ENCODE measurements around the gene TMUB1.

The TMUB1 gene

GRCh38 chr7:151082141-151083070 is 887 bp downstream of the TMUB1 start:
- no peak for DNase-seq (ENCODE audit: low read depth)

- DNase-seq (ENCODE audit: low read depth): no peak
Observed at GRCh38 chr7:151081170-151082101, 1.9 kb downstream of the TMUB1 start.

- DNase-seq (ENCODE audit: low read depth): peak; percentile 80
Observed at GRCh38 chr7:151080522-151081169, 2.6 kb downstream of the TMUB1 start, which contains the start of gene FASTK. TSS of gene FASTK (minus strand) at chr7:151080809. CDS start at chr7:151080766, 43 bp downstream.

DNA sequence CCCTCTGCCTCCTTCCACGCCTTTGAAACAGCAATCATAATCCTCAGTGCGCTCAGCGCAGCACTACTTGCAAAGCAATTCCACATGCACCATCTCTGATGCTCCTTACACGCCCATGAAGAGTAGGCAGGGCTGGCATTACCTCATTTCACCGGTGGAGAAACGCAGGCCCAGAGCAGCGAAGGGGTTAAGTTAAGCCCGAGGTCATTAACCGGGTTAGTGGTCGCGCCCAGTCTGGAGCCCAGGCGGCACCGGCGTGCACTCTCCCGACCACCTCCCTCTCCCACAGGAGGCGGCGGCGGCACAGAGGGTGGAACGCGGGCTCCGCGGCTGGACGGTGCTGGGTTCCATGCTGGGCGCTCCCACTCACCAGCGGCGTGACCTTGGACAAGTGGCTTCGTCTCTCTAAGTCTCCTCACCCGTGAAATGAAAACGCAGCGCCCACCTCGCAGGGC is 3.2 kb downstream of the TMUB1 start:
- no peak for DNase-seq (ENCODE audit: low read depth)

GRCh38 chr7:151079199-151079910 is 3.9 kb downstream of the TMUB1 start:
- no peak for DNase-seq (ENCODE audit: low read depth)

DNA sequence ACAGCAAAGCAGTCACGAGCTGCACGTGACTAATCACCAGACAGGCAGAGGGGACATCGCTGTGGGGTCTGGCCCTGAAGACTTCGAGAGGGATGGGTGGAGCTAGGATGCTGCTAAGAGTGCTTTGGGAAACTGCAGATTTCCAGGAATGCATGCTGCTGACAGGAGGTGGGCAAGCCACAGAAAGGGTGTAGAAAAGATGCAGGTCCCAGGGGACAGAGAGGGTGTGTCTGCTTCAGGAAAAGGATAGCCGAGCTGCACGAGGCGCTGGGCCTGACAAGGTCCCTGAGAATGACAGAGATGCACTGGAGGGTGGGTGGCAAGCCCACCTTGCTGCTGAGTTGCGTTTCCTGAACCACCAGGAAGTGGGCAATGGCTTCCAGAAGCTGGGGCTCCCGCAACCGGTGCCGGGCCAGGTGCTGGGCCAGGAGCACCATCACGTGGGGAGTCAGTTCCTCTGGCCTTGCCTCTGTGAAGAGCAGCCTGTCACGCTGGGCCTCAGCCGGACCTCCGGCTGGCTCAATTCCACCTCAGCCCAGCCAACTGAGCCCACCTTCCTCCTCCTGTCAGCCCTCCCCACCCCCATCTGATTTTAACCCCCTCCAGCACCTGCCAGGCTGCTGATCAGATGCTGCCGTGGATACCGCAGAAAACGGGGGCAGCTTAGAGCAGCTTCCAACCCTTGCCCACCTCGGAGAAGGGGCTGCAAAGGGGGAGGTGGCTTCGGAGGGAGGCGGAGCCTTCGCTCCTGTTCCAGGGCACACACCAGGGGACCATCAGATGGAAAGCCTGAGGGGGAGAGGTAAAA is 4.9 kb downstream of the TMUB1 start:
- DNase-seq (ENCODE audit: low read depth): no peak

GRCh38 chr7:151077705-151078232 is 5.5 kb downstream of the TMUB1 start:
- no peak for DNase-seq (ENCODE audit: low read depth)

- DNase-seq (ENCODE audit: low read depth): no peak
Observed at GRCh38 chr7:151076863-151077704, 6.2 kb downstream of the TMUB1 start.

DNA sequence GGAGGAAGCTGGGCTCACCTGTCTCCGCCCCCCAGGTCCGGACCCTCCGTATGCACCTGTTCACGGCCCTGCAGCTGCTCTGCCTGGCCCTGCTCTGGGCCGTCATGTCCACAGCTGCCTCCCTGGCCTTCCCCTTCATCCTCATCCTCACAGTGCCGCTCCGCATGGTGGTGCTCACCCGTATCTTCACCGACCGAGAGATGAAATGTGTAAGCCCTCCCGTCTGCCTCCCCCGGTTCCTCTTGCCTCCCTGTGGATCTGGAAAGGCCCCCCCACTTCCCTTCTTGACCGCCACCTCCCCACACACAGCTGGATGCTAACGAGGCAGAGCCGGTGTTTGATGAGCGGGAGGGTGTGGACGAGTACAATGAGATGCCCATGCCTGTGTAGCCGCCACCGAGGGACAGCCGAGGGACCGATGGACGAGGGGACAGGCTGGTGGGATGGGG is 7.3 kb downstream of the TMUB1 start:
- no peak for DNase-seq (ENCODE audit: low read depth)

GRCh38 chr7:151075662-151075971 is 7.7 kb downstream of the TMUB1 start:
- no peak for DNase-seq (ENCODE audit: low read depth)

DNA sequence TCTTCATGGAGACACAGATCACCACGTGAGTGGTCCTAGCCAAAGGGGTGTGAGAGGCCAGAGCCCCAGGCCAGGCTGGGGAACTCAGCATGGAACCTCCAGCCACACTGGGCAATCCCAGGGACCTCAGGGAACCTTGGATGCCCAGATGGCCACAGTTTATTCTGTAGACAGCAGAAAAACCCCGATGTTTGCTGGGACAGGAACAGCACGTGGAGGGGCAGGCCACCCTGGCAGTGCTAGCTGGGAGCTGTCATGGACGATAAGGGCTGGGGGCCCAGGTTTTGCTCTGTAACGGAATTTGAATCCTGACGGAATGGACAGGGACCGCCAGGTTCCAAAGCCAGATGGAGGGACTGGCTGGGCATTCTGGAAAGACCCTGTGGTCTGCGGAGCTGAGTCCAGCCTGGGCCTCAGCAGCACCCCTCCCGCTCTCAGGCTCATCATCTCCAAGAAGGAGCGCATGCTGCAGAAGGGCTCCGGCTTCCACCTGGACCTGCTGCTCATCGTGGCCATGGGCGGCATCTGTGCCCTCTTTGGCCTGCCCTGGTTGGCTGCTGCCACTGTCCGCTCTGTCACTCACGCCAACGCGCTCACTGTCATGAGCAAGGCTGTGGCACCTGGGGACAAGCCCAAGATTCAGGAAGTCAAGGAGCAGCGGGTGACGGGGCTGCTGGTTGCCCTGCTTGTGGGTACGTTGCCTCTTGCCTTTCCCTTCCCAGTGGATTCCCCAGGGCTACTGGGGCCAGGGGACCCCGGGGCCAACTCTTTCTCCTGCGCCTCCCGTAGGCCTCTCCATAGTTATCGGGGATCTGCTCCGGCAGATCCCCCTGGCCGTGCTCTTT is 8.3 kb downstream of the TMUB1 start:
- DNase-seq (ENCODE audit: low read depth): no peak

DNA sequence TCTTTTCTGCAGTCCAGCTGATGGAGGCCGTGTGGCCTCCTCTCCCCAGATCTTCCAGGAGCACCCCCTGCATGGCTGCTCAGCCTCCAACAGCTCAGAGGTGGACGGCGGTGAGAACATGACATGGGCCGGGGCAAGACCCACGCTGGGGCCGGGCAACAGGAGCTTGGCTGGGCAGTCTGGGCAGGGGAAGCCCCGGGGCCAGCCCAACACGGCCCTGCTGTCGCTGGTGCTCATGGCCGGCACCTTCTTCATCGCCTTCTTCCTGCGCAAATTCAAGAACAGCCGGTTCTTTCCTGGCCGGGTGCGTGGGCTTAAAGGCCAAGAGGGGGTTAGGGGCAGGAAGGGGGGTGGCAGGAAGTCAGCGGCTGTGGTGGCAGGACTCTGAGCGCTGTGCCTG is 9.3 kb downstream of the TMUB1 start:
- DNase-seq (ENCODE audit: low read depth): no peak

DNA sequence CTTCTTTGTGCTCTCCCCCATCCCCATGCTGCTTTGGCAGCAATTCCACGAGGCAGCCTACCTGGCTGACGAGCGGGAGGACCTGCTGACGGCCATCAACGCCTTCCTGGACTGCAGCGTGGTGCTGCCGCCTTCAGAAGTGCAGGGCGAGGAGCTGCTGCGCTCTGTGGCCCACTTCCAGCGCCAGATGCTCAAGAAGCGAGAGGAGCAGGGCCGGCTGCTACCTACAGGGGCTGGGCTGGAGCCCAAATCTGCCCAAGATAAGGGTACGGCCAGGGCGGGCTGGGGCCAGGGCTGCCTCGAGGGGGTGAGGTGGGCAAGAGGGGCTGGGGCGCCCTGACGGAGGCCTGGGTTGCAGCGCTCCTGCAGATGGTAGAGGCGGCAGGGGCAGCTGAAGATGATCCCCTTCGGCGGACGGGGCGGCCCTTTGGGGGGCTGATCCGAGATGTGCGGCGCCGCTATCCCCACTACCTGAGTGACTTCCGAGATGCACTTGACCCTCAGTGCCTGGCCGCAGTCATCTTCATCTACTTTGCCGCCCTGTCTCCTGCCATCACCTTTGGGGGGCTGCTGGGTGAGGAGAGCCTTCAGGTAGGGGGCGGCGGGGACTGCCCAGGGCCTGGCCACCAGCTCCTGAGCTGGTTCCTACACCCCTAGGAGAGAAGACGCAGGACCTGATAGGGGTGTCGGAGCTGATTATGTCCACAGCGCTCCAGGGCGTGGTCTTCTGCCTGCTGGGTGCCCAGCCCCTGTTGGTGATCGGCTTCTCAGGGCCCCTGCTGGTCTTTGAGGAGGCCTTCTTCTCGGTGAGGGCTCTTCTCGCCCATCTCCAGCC is 12.0 kb downstream of the TMUB1 start:
- DNase-seq (ENCODE audit: low read depth): no peak

- DNase-seq (ENCODE audit: low read depth): no peak
Observed at GRCh38 chr7:151070574-151070960, 12.7 kb downstream of the TMUB1 start.

DNA sequence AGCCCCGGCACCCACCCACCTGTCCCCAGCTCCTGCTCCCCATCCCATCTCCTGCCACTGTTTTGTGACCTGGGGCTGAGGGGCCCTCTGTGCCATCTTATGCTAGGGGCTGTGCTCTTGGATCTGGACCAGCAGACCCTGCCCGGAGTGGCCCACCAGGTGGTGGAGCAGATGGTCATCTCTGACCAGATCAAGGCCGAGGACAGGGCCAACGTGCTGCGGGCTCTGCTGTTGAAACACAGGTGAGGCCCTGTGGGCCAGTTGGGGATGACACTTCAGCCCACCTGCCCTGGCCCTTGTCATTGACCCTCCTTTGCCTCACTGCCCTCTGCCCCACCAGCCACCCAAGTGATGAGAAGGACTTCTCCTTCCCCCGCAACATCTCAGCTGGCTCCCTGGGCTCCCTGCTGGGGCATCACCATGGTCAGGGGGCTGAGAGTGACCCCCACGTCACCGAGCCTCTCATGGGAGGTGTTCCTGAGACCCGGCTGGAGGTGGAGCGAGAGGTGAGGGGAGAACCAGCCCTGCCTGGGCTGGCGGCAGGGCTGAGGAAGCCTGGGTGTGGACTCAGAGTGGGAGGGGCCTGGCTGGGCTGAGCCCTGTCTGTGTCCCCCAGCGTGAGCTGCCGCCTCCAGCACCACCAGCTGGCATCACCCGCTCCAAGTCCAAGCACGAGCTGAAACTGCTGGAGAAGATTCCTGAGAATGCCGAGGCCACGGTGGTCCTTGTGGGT is 13.3 kb downstream of the TMUB1 start:
- DNase-seq (ENCODE audit: low read depth): no peak

- DNase-seq (ENCODE audit: low read depth): no peak
Observed at GRCh38 chr7:151068069-151068773, 15.1 kb downstream of the TMUB1 start.

All from fibroblast of the conjunctiva (primary cell).